GM21529 (cell line): ENCODE data around the gene SLC35D1.
A peak's percentile ranks its signal among the peaks of the same experiment; 100 is the strongest.
"Not testable (repeated sequence)": the region's sequence is repeated elsewhere in the genome, so short reads cannot be mapped to it uniquely, and the experiment has no call there.

Source experiments
- ATAC-seq: cut with Tn5 transposase; IDR thresholded peaks from one replicate; pipeline ENCODE4 v1.9.1; 2021; ENCODE audit not compliant: unreplicated experiment

Gene SLC35D1

DNA sequence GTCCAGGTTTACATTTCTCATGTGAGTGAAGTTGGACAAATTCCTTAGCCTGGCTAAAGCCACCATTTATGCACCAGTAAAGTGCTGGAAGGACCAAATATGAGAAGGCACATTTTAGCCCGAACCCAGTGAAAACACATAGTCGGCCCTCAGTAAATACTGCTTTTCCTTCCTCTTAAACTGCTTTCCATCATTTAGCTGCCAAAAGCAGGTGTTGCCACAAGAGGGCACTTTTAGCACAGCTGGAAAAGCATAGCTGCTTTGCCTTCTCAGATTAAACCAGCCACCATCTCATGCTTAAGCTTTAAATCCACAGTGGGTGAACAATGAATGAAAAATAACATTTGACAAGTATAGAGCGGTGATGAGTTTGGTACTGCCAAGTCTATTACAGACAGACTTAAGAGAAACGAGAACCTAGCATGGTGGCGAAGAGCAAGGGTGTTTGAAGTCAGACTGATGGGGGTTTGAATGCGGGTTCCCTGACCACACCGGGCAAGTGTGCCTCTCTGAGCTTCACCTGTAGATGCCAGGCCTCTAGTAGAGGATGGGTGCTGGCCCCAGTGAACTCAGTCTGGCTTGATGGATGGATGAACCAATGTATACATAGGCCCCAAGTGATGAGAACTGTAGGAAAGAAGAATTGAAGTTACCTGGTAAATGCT, 57.8 kb downstream of the SLC35D1 start:
- ATAC-seq, result peak; percentile 82

GRCh38 chr1:66993076-66993475, 60.9 kb downstream of the SLC35D1 start:
- ATAC-seq, result no peak

DNA sequence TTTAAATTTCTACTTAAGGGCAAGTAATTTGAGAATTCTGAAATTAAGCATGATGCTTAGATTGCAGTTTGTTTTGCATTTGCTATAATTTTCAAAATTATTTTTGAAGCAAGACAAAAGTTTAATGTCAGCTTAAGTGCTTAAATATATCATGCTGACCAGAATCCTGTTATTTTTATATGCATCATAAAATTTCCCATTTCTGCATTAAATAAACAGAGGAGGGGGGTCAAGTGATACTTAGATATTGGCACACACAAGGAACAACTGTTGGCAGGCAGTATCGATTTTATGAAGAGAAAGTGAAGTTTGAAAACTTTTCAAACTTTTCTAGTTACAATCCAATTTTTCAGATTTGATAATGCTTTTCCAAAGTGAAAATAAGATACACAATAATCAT, 68.1 kb downstream of the SLC35D1 start:
- no peak for ATAC-seq

DNA sequence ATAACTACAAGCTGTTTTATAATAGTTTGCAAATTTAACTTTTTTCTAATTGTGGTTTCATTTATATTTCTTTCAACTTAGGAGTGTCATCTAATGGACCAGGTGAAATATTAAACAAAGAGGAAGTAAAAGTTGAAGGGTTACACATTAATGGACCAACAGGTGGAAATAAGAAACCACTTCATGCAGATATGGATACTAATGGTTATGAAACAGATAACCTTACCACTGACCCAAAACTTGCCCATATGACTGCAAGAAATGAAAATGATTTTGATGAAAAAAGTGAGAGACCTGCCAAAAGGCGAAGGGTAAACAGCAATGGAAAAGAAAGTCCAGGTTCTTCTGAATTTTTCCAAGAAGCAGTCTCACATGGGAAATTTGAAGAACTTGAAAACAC, 69.5 kb downstream of the SLC35D1 start:
- ATAC-seq, result peak; percentile 91

DNA sequence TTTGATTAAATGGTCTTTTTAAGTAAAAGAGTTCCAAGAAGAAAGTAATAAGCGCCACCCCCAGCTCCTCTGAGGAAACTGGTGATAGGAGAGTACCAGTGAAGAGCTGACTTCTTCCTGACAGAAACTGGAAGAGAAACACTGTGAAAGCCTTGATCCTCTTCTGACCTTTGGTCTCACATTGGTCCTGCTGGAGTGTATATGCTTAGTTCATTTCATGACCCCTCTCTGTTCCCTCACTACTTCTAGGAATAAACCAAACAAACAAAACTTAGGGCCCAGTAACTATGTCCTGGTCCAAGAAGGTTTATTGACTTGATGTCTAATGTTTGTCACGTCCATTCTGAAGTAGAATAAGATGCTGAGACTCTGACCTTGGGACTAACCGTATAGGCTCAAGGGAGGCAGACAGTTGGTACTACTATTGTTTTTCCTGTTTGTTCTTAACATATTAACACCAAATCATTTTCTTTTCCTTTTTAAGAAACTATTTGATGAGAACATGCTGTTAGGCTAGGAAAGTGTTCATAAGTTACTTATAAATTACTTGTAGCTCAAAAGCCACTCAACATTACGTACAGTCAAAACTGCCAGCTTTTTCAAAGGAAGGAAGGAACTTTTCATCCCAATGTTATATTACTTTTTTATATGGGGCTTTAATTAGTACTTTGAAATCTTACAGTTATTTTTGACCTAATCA, 71.2 kb downstream of the SLC35D1 start:
- ATAC-seq, result peak; percentile 46

- no peak for ATAC-seq
Observed at GRCh38 chr1:66981679-66982078, 72.3 kb downstream of the SLC35D1 start.

DNA sequence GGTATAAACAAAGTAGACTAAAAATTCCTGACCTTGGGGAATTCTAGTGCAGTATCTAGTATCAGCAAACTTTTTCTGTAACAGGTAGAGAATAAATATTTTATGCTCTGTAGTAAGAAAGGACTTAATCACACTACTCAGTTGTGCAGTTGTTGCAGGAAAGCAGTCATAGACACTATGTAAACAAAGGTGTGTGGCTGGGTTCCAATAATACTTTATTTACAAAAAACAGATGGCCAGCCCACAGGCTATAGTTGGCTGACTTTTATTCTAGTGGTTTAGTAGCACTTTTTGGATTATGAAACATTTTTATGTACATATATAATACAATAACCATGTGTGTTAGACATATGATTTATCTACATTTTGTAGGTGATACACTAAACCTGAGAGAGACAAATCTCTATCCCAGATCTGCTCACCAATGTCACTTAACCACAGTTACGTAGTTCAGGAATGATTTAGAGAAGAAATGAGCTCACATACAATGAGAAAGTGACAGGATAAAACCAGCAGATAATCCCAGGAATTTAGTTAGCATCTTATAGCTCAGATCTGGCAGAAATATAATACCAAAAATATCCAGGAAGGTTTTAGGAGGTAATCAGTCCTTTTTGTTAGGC, 73.1 kb downstream of the SLC35D1 start:
- ATAC-seq, result no peak

GRCh38 chr1:66979621-66980020, 74.3 kb downstream of the SLC35D1 start:
- ATAC-seq, result not testable (repeated sequence)

- no peak for ATAC-seq
Observed at GRCh38 chr1:66978201-66978600, 75.7 kb downstream of the SLC35D1 start.

GRCh38 chr1:66968574-66968973, 85.4 kb downstream of the SLC35D1 start:
- no peak for ATAC-seq

DNA sequence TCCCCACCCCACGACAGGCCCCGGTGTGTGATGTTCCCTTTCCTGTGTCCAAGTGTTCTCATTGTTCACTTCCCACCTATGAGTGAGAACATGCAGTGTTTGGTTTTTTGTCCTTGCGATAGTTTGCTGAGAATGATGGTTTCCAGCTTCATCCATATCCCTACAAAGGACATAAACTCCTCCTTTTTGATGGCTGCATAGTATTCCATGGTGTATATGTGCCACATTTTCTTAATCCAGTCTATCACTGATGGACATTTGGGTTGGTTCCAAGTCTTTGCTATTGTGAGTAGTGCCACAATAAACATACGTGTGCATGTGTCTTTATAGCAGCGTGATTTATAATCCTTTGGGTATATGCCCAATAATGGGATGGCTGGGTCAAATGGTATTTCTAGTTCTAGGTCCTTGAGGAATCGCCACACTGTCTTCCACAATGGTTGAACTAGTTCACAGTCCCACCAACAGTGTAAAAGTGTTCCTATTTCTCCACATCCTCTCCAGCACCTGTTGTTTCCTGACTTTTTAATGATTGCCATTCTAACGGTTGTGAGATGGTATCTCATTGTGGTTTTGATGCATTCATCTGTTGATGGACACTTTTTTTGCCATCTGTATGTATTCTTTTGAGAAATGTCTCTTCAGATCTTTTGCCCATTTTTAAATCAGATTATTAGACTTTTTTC, 87.6 kb downstream of the SLC35D1 start:
- ATAC-seq, result not testable (repeated sequence)

GRCh38 chr1:66957938-66958337, 96.0 kb downstream of the SLC35D1 start:
- ATAC-seq, result no peak

DNA sequence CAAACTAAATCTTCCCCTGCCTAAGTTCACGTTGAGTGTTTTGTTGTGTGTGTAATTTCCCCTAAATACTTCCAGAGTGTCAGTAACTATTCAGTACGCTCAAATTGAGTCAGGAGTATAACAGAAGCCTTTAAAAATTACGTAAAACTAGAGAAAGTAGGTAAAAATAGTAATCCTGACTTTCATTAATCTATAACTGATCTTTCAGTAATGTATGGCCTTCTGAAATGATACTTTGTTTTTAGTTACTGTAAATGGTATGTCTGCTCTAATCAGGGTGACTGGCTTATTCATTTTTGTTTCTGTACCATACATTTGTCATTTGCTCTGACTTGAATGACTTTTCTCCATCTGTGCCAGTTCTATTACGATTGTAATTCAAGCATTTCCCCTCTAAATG, 99.7 kb downstream of the SLC35D1 start:
- ATAC-seq, result peak; percentile 81

GRCh38 chr1:66951513-66951912, 102.4 kb downstream of the SLC35D1 start:
- ATAC-seq, result no peak
